ENCODE results near the gene QRFP.

QRFP gene

DNA sequence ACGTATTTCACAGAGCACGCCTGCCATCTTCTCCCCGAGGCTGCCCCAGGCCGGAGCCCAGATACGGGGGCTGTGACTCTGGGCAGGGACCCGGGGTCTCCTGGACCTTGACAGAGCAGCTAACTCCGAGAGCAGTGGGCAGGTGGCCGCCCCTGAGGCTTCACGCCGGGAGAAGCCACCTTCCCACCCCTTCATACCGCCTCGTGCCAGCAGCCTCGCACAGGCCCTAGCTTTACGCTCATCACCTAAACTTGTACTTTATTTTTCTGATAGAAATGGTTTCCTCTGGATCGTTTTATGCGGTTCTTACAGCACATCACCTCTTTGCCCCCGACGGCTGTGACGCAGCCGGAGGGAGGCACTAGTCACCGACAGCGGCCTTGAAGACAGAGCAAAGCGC is 9.6 kb downstream of the QRFP start:
- Histone ChIP-seq H3K4me1 (ENCODE audit: low read length) (no peaks in the 10 kb centered on the region), H2AFZ (ENCODE audit: low read length) (no peak overlapping the region), H3K27ac (ENCODE audit: low read length) (no peak overlapping the region), H3K4me3 (ENCODE audit: low read length) (no peak overlapping the region), H3K27me3 (replicated peaks; ENCODE audit: insufficient read depth, low read length) (no peaks in the 10 kb centered on the region), H3K36me3 (replicated peaks; ENCODE audit: insufficient read depth, low read length) (no peaks in the 10 kb centered on the region), H3K9me3 (replicated peaks; ENCODE audit: insufficient read depth, low read length) (no peaks in the 10 kb centered on the region), H3K9ac (ENCODE audit: low read length) (no peak overlapping the region), H3F3A (ENCODE audit: insufficient read depth, low read length) (no peaks in the 10 kb centered on the region), H3K79me2 (ENCODE audit: low read length) (no peaks in the 10 kb centered on the region), H3K4me2 (ENCODE audit: low read depth, low read length) (no peak overlapping the region), H4K20me1 (ENCODE audit: insufficient read depth, low read length) (no peaks in the 10 kb centered on the region), H3K9me2 (replicated peaks; ENCODE audit: insufficient read depth, low read length) (no peaks in the 10 kb centered on the region)
- TF ChIP-seq, protein P1, sequence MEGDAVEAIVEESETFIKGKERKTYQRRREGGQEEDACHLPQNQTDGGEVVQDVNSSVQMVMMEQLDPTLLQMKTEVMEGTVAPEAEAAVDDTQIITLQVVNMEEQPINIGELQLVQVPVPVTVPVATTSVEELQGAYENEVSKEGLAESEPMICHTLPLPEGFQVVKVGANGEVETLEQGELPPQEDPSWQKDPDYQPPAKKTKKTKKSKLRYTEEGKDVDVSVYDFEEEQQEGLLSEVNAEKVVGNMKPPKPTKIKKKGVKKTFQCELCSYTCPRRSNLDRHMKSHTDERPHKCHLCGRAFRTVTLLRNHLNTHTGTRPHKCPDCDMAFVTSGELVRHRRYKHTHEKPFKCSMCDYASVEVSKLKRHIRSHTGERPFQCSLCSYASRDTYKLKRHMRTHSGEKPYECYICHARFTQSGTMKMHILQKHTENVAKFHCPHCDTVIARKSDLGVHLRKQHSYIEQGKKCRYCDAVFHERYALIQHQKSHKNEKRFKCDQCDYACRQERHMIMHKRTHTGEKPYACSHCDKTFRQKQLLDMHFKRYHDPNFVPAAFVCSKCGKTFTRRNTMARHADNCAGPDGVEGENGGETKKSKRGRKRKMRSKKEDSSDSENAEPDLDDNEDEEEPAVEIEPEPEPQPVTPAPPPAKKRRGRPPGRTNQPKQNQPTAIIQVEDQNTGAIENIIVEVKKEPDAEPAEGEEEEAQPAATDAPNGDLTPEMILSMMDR (IDR thresholded peaks at IDR 0.05; ENCODE audit: low read length) = no peak
- TF ChIP-seq EZH2 (optimal IDR thresholded peaks at IDR 0.05; ENCODE audit: low read depth, low read length) = no peak
- TF ChIP-seq EZH2phosphoT487 (IDR thresholded peaks at IDR 0.05; ENCODE audit: low read length) = no peak
- DNase-seq = no peak

DNA sequence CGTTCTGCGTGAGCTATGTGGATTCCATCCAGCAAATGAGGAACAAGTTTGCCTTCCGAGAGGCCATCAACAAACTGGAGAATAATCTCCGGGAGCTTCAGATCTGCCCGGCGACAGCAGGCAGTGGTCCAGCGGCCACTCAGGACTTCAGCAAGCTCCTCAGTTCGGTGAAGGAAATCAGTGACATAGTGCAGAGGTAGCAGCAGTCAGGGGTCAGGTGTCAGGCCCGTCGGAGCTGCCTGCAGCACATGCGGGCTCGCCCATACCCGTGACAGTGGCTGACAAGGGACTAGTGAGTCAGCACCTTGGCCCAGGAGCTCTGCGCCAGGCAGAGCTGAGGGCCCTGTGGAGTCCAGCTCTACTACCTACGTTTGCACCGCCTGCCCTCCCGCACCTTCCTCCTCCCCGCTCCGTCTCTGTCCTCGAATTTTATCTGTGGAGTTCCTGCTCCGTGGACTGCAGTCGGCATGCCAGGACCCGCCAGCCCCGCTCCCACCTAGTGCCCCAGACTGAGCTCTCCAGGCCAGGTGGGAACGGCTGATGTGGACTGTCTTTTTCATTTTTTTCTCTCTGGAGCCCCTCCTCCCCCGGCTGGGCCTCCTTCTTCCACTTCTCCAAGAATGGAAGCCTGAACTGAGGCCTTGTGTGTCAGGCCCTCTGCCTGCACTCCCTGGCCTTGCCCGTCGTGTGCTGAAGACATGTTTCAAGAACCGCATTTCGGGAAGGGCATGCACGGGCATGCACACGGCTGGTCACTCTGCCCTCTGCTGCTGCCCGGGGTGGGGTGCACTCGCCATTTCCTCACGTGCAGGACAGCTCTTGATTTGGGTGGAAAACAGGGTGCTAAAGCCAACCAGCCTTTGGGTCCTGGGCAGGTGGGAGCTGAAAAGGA is 10.9 kb downstream of the QRFP start:
- H3K27ac ChIP-seq (ENCODE audit: low read length) = no peak overlapping the region
- no peaks in the 10 kb centered on the region for H3K79me2 ChIP-seq (ENCODE audit: low read length)

DNA sequence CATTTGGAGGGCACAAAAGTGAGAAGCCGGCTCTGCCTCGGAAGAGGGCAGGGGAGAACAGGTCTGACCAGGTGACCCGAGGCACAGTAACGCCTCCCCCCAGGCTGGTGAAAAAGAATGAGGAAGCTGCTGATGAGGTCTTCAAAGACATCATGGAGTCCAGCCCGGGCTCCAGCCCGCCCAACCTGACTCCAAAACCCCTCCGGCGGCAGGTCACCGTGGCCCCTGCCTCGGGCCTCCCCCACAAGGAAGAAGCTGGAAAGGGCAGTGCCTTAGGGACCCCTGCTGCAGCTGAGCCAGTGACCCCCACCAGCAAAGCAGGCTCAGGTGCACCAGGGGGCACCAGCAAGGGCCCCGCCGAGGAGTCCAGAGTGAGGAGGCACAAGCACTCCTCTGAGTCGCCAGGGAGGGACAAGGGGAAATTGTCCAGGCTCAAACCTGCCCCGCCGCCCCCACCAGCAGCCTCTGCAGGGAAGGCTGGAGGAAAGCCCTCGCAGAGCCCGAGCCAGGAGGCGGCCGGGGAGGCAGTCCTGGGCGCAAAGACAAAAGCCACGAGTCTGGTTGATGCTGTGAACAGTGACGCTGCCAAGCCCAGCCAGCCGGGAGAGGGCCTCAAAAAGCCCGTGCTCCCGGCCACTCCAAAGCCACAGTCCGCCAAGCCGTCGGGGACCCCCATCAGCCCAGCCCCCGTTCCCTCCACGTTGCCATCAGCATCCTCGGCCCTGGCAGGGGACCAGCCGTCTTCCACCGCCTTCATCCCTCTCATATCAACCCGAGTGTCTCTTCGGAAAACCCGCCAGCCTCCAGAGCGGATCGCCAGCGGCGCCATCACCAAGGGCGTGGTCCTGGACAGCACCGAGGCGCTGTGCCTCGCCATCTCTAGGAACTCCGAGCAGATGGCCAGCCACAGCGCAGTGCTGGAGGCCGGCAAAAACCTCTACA is 11.8 kb downstream of the QRFP start:
- Histone ChIP-seq H3K4me3 (ENCODE audit: low read length) (no peak overlapping the region), H3K4me1 (ENCODE audit: low read length) (no peaks in the 10 kb centered on the region), H3K4me2 (ENCODE audit: low read depth, low read length) (no peak overlapping the region), H3K27ac (ENCODE audit: low read length) (no peak overlapping the region), H4K20me1 (ENCODE audit: insufficient read depth, low read length) (no peaks in the 10 kb centered on the region), H3K9ac (ENCODE audit: low read length) (no peak overlapping the region), H3K9me2 (replicated peaks; ENCODE audit: insufficient read depth, low read length) (no peaks in the 10 kb centered on the region), H3K79me2 (ENCODE audit: low read length) (no peaks in the 10 kb centered on the region), H2AFZ (ENCODE audit: low read length) (no peak overlapping the region), H3F3A (ENCODE audit: insufficient read depth, low read length) (no peaks in the 10 kb centered on the region), H3K9me3 (replicated peaks; ENCODE audit: insufficient read depth, low read length) (no peaks in the 10 kb centered on the region), H3K27me3 (replicated peaks; ENCODE audit: insufficient read depth, low read length) (no peaks in the 10 kb centered on the region), H3K36me3 (replicated peaks; ENCODE audit: insufficient read depth, low read length) (no peaks in the 10 kb centered on the region)
- DNase-seq = no peak
- no peak for TF ChIP-seq EZH2 (optimal IDR thresholded peaks at IDR 0.05; ENCODE audit: low read depth, low read length)

More for the DNA sequence above, 10.9 kb downstream of the QRFP start:
- H3K36me3 ChIP-seq (replicated peaks; ENCODE audit: insufficient read depth, low read length) = no peaks in the 10 kb centered on the region
- no peak overlapping the region for H2AFZ ChIP-seq (ENCODE audit: low read length)
- H3K9me3 ChIP-seq (replicated peaks; ENCODE audit: insufficient read depth, low read length) = no peaks in the 10 kb centered on the region
- no peaks in the 10 kb centered on the region for H3F3A ChIP-seq (ENCODE audit: insufficient read depth, low read length)
- no peak for TF ChIP-seq EZH2 (optimal IDR thresholded peaks at IDR 0.05; ENCODE audit: low read depth, low read length)
- no peak for TF ChIP-seq EZH2phosphoT487 (IDR thresholded peaks at IDR 0.05; ENCODE audit: low read length)
- TF ChIP-seq, protein P1 (IDR thresholded peaks at IDR 0.05; ENCODE audit: low read length) = no peak
- no peak overlapping the region for H3K9ac ChIP-seq (ENCODE audit: low read length)
- no peaks in the 10 kb centered on the region for H4K20me1 ChIP-seq (ENCODE audit: insufficient read depth, low read length)
- no peak overlapping the region for H3K4me2 ChIP-seq (ENCODE audit: low read depth, low read length)
- H3K4me3 ChIP-seq (ENCODE audit: low read length) = no peak overlapping the region
- H3K4me1 ChIP-seq (ENCODE audit: low read length) = no peaks in the 10 kb centered on the region
- no peak for DNase-seq
- H3K27me3 ChIP-seq (replicated peaks; ENCODE audit: insufficient read depth, low read length) = no peaks in the 10 kb centered on the region
- no peaks in the 10 kb centered on the region for H3K9me2 ChIP-seq (replicated peaks; ENCODE audit: insufficient read depth, low read length)
